GM21529 (cell line): Measurements from ENCODE around the gene PSMC4.

ENCODE experiments used
- ATAC-seq: cut with Tn5 transposase; IDR thresholded peaks from one replicate; pipeline ENCODE4 v1.9.1; 2021; ENCODE audit not compliant: unreplicated experiment

The PSMC4 gene

GRCh38 chr19:39970675-39971379, at the start of gene PSMC4:
PSMC4 (plus strand) TSS chr19:39971165; CDS start chr19:39971203, 38 bp downstream.
- ATAC-seq, result peak; percentile 93

GRCh38 chr19:39923862-39924261, 47.1 kb upstream of the PSMC4 start:
- ATAC-seq, result no peak

- no peak for ATAC-seq
Measured at GRCh38 chr19:39924389-39924788, 46.6 kb upstream of the PSMC4 start.

- ATAC-seq, result no peak
Measured at GRCh38 chr19:39924952-39925351, 46.0 kb upstream of the PSMC4 start.

GRCh38 chr19:39926170-39926760, 44.7 kb upstream of the PSMC4 start:
- ATAC-seq, result no peak

GRCh38 chr19:39927076-39927475, 43.9 kb upstream of the PSMC4 start:
- ATAC-seq, result no peak

GRCh38 chr19:39927524-39928356, 43.2 kb upstream of the PSMC4 start:
- no peak for ATAC-seq

- ATAC-seq, result no peak
Measured at GRCh38 chr19:39928357-39928725, 42.6 kb upstream of the PSMC4 start.

GRCh38 chr19:39929750-39930149, 41.2 kb upstream of the PSMC4 start:
- no peak for ATAC-seq

- no peak for ATAC-seq
Measured at GRCh38 chr19:39934584-39935363, 36.2 kb upstream of the PSMC4 start, which contains the start of gene FCGBP. FCGBP (minus strand) TSS chr19:39934634.

- ATAC-seq, result no peak
Measured at GRCh38 chr19:39935364-39935661, 35.7 kb upstream of the PSMC4 start.

GRCh38 chr19:39936020-39936419, 34.9 kb upstream of the PSMC4 start:
- no peak for ATAC-seq

- no peak for ATAC-seq
Measured at GRCh38 chr19:39936622-39937021, 34.3 kb upstream of the PSMC4 start.

GRCh38 chr19:39937094-39937720, 33.8 kb upstream of the PSMC4 start:
- no peak for ATAC-seq

- no peak for ATAC-seq
Measured at GRCh38 chr19:39937787-39938186, 33.2 kb upstream of the PSMC4 start.

GRCh38 chr19:39939556-39939955, 31.4 kb upstream of the PSMC4 start:
- no peak for ATAC-seq

GRCh38 chr19:39940221-39940833, 30.6 kb upstream of the PSMC4 start:
- no peak for ATAC-seq

GRCh38 chr19:39941151-39941550, 29.8 kb upstream of the PSMC4 start:
- no peak for ATAC-seq

- peak; percentile 59 for ATAC-seq
Measured at GRCh38 chr19:39941615-39942365, 29.2 kb upstream of the PSMC4 start.

- no peak for ATAC-seq
Measured at GRCh38 chr19:39942366-39942730, 28.6 kb upstream of the PSMC4 start.
